Measurements from ENCODE around the gene DNAJC5G. TPM values are rescaled to one million over a fixed set of nuclear protein-coding genes. Genes with fewer than 3 reads are reported as not detected.
A peak's percentile ranks its signal among the peaks of the same experiment; 100 is the strongest.

DNAJC5G gene
- total RNA-seq, 6 experiments from 2014 or later, result not detected

GRCh38 chr2:27247893-27248292 is 27.3 kb upstream of the DNAJC5G start:
- no peaks in the 10 kb centered on the region for H3K9me3 Mint-ChIP-seq
- H3K27me3 Mint-ChIP-seq (ENCODE audit: insufficient read depth), result peaks cover 3% of the 10 kb centered on the region
- H3K4me3 Mint-ChIP-seq, result no peak overlapping the region
- DNase-seq, result no peak
- H3K36me3 Mint-ChIP-seq (ENCODE audit: low read depth), result no peaks in the 10 kb centered on the region; the same call in 1 of the 2 replicates
- H3K4me1 Mint-ChIP-seq (ENCODE audit: low read depth), result peaks cover 8% of the 10 kb centered on the region
- TF ChIP-seq CTCF (IDR thresholded peaks at IDR 0.05), result no peak
- H3K27ac Mint-ChIP-seq, result no peak overlapping the region

GRCh38 chr2:27249159-27249890 is 25.9 kb upstream of the DNAJC5G start:
- H3K4me1 Mint-ChIP-seq (ENCODE audit: low read depth), result peaks cover 9% of the 10 kb centered on the region
- no peak overlapping the region for H3K4me3 Mint-ChIP-seq
- H3K9me3 Mint-ChIP-seq, result no peaks in the 10 kb centered on the region
- H3K36me3 Mint-ChIP-seq (ENCODE audit: low read depth), result no peaks in the 10 kb centered on the region; the same call in 1 of the 2 replicates
- peaks cover 3% of the 10 kb centered on the region for H3K27me3 Mint-ChIP-seq (ENCODE audit: insufficient read depth)
- no peak for DNase-seq
- TF ChIP-seq CTCF (IDR thresholded peaks at IDR 0.05), result no peak
- no peak overlapping the region for H3K27ac Mint-ChIP-seq

- Mint-ChIP-seq H3K4me1 (ENCODE audit: low read depth) (peaks cover 16% of the 10 kb centered on the region), H3K4me3 (no peak overlapping the region), H3K36me3 (ENCODE audit: low read depth) (no peaks in the 10 kb centered on the region), H3K27me3 (ENCODE audit: insufficient read depth) (peaks cover 8% of the 10 kb centered on the region), H3K9me3 (no peaks in the 10 kb centered on the region), H3K27ac (no peak overlapping the region)
- TF ChIP-seq CTCF (IDR thresholded peaks at IDR 0.05), result peak; percentile 77
- peak; percentile 11 for DNase-seq
Measured at GRCh38 chr2:27249891-27250651, 25.2 kb upstream of the DNAJC5G start.

- no peak for TF ChIP-seq CTCF (IDR thresholded peaks at IDR 0.05)
- no peak overlapping the region for H3K4me3 Mint-ChIP-seq
- no peaks in the 10 kb centered on the region for H3K9me3 Mint-ChIP-seq
- peaks cover 24% of the 10 kb centered on the region for H3K4me1 Mint-ChIP-seq (ENCODE audit: low read depth)
- no peak overlapping the region for H3K27ac Mint-ChIP-seq
- no peak for DNase-seq
- peaks cover 10% of the 10 kb centered on the region for H3K27me3 Mint-ChIP-seq (ENCODE audit: insufficient read depth)
- no peaks in the 10 kb centered on the region for H3K36me3 Mint-ChIP-seq (ENCODE audit: low read depth)
Measured at GRCh38 chr2:27250652-27251379, 24.4 kb upstream of the DNAJC5G start.

GRCh38 chr2:27251766-27252165 is 23.5 kb upstream of the DNAJC5G start:
- no peak overlapping the region for H3K27ac Mint-ChIP-seq
- no peaks in the 10 kb centered on the region for H3K9me3 Mint-ChIP-seq
- peaks cover 14% of the 10 kb centered on the region for H3K27me3 Mint-ChIP-seq (ENCODE audit: insufficient read depth)
- H3K36me3 Mint-ChIP-seq (ENCODE audit: low read depth), result no peaks in the 10 kb centered on the region
- no peak overlapping the region for H3K4me3 Mint-ChIP-seq
- no peak for DNase-seq
- peaks cover 28% of the 10 kb centered on the region for H3K4me1 Mint-ChIP-seq (ENCODE audit: low read depth)
- TF ChIP-seq CTCF (IDR thresholded peaks at IDR 0.05), result no peak
